Measurements from ENCODE around the gene ITGA4. TPM values are rescaled to one million over a fixed set of nuclear protein-coding genes. Genes with fewer than 3 reads are reported as not detected.
A peak's percentile ranks its signal among the peaks of the same experiment; 100 is the strongest.

ITGA4 gene
- total RNA-seq, 1 donor from 2014 or later, result 5.7 TPM

DNA sequence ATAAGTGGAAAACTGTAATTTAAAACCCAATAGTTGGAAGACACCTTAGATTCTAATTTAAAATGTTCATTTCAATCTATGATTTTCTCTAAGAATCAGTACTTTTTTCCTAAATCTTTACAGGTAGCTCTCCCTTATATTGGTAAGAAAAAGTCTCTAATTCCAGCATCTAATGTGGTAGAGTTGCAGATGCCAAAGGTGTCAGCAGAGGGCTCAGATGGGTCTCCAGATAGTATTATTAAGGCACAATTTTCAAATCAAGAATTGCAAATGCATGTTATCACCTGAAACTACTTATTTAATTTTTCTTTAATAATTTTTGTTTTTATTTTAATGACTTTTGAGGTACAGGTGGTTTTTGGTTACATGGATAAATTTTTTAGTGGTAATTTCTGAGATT, 25.5 kb upstream of the ITGA4 start:
- no peak overlapping the region for H3K27ac Mint-ChIP-seq (ENCODE audit: unreplicated experiment)
- no peaks in the 10 kb centered on the region for H3K4me1 Mint-ChIP-seq (ENCODE audit: unreplicated experiment)
- no peaks in the 10 kb centered on the region for H3K36me3 Mint-ChIP-seq (ENCODE audit: unreplicated experiment)
- peaks cover 4% of the 10 kb centered on the region for H3K9me3 Mint-ChIP-seq (ENCODE audit: unreplicated experiment)
- TF ChIP-seq, protein P1, sequence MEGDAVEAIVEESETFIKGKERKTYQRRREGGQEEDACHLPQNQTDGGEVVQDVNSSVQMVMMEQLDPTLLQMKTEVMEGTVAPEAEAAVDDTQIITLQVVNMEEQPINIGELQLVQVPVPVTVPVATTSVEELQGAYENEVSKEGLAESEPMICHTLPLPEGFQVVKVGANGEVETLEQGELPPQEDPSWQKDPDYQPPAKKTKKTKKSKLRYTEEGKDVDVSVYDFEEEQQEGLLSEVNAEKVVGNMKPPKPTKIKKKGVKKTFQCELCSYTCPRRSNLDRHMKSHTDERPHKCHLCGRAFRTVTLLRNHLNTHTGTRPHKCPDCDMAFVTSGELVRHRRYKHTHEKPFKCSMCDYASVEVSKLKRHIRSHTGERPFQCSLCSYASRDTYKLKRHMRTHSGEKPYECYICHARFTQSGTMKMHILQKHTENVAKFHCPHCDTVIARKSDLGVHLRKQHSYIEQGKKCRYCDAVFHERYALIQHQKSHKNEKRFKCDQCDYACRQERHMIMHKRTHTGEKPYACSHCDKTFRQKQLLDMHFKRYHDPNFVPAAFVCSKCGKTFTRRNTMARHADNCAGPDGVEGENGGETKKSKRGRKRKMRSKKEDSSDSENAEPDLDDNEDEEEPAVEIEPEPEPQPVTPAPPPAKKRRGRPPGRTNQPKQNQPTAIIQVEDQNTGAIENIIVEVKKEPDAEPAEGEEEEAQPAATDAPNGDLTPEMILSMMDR (IDR thresholded peaks at IDR 0.05), result no peak
- no peak for DNase-seq (ENCODE audit: extremely low spot score, unreplicated experiment)
- H3K4me3 Mint-ChIP-seq (ENCODE audit: unreplicated experiment), result no peak overlapping the region
- no peaks in the 10 kb centered on the region for H3K27me3 Mint-ChIP-seq (ENCODE audit: unreplicated experiment)

DNA sequence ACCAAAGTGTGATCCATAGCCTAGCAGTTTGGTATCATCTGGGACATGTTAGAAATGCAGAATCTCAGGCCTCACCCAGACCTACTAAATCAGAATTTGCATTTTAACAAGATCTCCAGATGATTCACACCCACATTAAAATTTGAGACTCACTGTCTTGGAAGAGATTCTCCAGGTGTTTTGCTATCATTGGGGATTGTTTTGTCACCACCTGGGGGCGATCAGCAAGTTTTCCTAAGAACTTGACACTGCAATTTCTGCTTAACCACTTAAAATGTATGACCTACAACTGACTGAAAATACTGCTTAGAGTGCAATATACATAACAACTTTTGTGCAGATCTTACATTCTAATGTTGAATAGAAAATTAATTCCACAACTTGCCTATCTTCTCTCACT, 18.9 kb upstream of the ITGA4 start:
- Mint-ChIP-seq H3K36me3 (ENCODE audit: unreplicated experiment) (no peaks in the 10 kb centered on the region), H3K4me3 (ENCODE audit: unreplicated experiment) (no peak overlapping the region), H3K4me1 (ENCODE audit: unreplicated experiment) (no peaks in the 10 kb centered on the region), H3K9me3 (ENCODE audit: unreplicated experiment) (peaks cover 2% of the 10 kb centered on the region), H3K27ac (ENCODE audit: unreplicated experiment) (no peak overlapping the region), H3K27me3 (ENCODE audit: unreplicated experiment) (peaks cover 3% of the 10 kb centered on the region)
- TF ChIP-seq, protein P1 (IDR thresholded peaks at IDR 0.05), result peak; percentile 22
- DNase-seq (ENCODE audit: extremely low spot score, unreplicated experiment), result no peak

DNA sequence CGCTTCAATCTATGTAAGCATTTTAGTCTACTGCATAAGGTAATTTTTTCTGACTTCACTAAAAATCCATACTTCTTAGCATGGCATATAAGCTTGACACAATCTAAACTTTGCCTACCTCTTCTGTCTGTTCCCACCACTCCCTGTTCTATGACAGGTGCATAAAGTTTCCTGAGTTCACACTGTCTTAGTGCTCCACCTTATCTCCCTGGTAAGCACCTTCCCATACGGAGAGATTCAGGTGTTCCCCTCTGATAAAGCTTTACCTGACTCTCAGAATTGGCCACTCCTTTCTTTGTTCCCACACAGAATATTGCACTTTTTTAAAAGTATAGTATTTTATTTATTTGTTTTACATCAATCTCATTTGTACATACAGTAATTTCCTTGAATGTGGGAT, 16.8 kb upstream of the ITGA4 start:
- Mint-ChIP-seq H3K4me1 (ENCODE audit: unreplicated experiment) (no peaks in the 10 kb centered on the region), H3K4me3 (ENCODE audit: unreplicated experiment) (no peak overlapping the region), H3K9me3 (ENCODE audit: unreplicated experiment) (no peaks in the 10 kb centered on the region), H3K27ac (ENCODE audit: unreplicated experiment) (no peak overlapping the region), H3K36me3 (ENCODE audit: unreplicated experiment) (no peaks in the 10 kb centered on the region), H3K27me3 (ENCODE audit: unreplicated experiment) (peaks cover 8% of the 10 kb centered on the region)
- TF ChIP-seq, protein P1 (IDR thresholded peaks at IDR 0.05), result no peak
- no peak for DNase-seq (ENCODE audit: extremely low spot score, unreplicated experiment)

DNA sequence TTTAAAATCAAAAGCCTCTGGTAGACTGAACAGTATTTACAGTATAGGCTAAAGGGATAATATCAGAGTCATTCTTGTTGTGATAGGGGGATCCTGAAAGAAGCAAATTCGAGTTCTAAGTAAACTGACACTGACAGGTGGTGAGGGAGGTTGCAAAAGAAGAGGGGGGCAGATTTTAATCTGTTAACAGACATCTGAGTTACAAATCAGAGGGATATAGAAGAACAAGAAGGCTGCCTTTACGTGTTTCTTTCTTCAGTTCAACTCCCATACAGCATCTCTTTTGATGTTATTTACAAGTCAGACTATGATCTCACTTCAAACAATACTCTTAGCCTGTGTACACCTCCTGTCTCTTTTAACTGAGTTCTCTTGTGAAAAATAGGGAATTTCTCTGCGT, 16.3 kb upstream of the ITGA4 start:
- Mint-ChIP-seq H3K27me3 (ENCODE audit: unreplicated experiment) (peaks cover 8% of the 10 kb centered on the region), H3K4me3 (ENCODE audit: unreplicated experiment) (no peak overlapping the region), H3K36me3 (ENCODE audit: unreplicated experiment) (no peaks in the 10 kb centered on the region), H3K9me3 (ENCODE audit: unreplicated experiment) (no peaks in the 10 kb centered on the region), H3K27ac (ENCODE audit: unreplicated experiment) (no peak overlapping the region), H3K4me1 (ENCODE audit: unreplicated experiment) (no peaks in the 10 kb centered on the region)
- TF ChIP-seq, protein P1 (IDR thresholded peaks at IDR 0.05), result no peak
- no peak for DNase-seq (ENCODE audit: extremely low spot score, unreplicated experiment)

DNA sequence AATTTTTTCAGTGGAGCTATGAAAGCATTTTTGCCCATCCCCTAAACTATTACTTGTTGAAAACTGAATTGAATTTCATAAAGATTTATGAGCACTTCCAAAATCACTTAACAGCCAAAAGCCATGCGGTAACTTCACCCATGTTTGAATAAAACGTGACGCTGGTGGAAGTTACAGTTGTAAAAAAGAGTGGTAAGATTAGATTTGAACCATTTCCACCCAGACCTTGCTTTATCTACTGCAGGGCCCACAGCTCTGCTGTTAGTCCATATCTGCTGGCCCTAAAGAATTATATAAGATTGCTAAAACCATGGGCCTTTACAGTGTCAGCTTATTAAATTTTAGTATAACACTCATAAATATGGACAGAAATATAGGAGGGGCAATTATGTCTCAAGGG, 15.5 kb upstream of the ITGA4 start:
- H3K36me3 Mint-ChIP-seq (ENCODE audit: unreplicated experiment), result no peaks in the 10 kb centered on the region
- TF ChIP-seq, protein P1 (IDR thresholded peaks at IDR 0.05), result no peak
- no peak overlapping the region for H3K4me3 Mint-ChIP-seq (ENCODE audit: unreplicated experiment)
- no peak for DNase-seq (ENCODE audit: extremely low spot score, unreplicated experiment)
- no peaks in the 10 kb centered on the region for H3K9me3 Mint-ChIP-seq (ENCODE audit: unreplicated experiment)
- H3K27me3 Mint-ChIP-seq (ENCODE audit: unreplicated experiment), result peaks cover 8% of the 10 kb centered on the region
- H3K4me1 Mint-ChIP-seq (ENCODE audit: unreplicated experiment), result no peaks in the 10 kb centered on the region
- no peak overlapping the region for H3K27ac Mint-ChIP-seq (ENCODE audit: unreplicated experiment)

Measured in osteocyte (in vitro differentiated cells).